ENCODE measurements around the gene DGAT2.

DNA sequence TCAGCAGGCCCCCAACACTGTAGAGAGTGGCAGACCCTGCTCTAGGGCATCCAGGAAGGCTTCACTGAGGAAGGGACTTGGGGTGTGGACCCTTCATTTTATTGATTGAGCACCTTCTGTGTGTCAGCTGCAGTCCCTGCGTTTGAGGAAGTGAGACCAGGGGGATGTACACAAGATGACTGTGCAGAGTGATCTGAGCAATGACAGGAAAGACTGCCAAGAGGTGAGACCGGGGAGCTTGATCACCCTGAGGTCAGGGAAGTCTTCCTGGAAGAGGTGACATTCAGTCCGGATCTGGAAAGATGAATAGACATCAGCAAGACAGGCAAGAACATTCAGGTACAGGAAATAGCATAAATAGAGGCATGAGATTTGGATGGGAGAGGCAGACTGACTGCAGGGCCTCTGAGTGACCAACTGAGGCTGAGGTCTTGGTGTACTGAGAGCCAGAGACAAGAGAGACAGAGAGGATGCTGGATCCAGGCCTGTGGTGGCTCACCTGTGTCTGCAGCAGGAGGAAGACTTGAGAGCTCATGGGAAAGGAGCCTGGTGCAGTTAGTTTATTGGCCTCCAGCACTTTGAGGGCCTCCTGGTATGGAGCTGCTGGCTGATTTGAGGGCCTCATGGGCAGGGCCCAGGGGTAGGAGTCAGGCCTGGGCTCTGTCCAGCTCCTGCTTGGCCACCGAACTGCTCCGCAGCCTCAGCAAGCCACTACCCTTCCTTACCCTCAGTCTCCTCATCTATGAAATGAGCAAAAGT is 5.2 kb downstream of the DGAT2 start:
- TF ChIP-seq CTCF (IDR thresholded peaks at IDR 0.05) = no peak
- no peak for TF ChIP-seq ZFX (IDR thresholded peaks at IDR 0.05; ENCODE audit: borderline replicate concordance)
